Subcutaneous abdominal adipose tissue (tissue), 5 donors: ENCODE data around the gene TPMT.
"Not testable (repeated sequence)": the region's sequence is repeated elsewhere in the genome, so short reads cannot be mapped to it uniquely, and the experiment has no call there.

Source experiments
- H3K27ac ChIP-seq: one replicate; pipeline ENCODE4 v1.7.0; 2013; ENCODE audit warnings: low read depth, mild to moderate bottlenecking, inconsistent platforms, low read length, moderate library complexity
- H3K27me3 ChIP-seq, 5 donors: one replicate each; pipeline ENCODE4 v1.7.0; 2013; ENCODE audit warnings: low read length in 5 of 5, inconsistent platforms in 1 of 5; ENCODE audit not compliant: control insufficient read depth in 5 of 5, insufficient read depth in 4 of 5
- H3K36me3 ChIP-seq, 5 donors: one replicate each; pipeline ENCODE4 v1.7.0; 2013; ENCODE audit warnings: low read length in 5 of 5; ENCODE audit not compliant: control insufficient read depth in 5 of 5, insufficient read depth in 5 of 5
- H3K4me1 ChIP-seq, 5 donors: one replicate each; pipeline ENCODE4 v1.7.0; 2013; ENCODE audit warnings: low read length in 5 of 5, mild to moderate bottlenecking in 3 of 5, moderate library complexity in 1 of 5; ENCODE audit not compliant: control insufficient read depth in 5 of 5, insufficient read depth in 5 of 5
- H3K4me3 ChIP-seq, 5 donors: one replicate each; pipeline ENCODE4 v1.7.0; 2013; ENCODE audit warnings: low read length in 5 of 5, low read depth in 1 of 5
- H3K9ac ChIP-seq, 5 donors: one replicate each; pipeline ENCODE4 v1.7.0; 2013; ENCODE audit warnings: low read length in 5 of 5, mild to moderate bottlenecking in 4 of 5, moderate library complexity in 3 of 5
- H3K9me3 ChIP-seq, 5 donors: one replicate each; pipeline ENCODE4 v1.7.0; 2013; ENCODE audit warnings: low read length in 5 of 5; ENCODE audit not compliant: control insufficient read depth in 5 of 5
- donor health status: healthy.
- donor health status: healthy.
- donor health status: healthy.
- donor health status: healthy.
- donor health status: healthy.

TPMT gene

GRCh38 chr6:18179770-18180356, 25.0 kb upstream of the TPMT start:
- H3K4me3 ChIP-seq: no peak overlapping the region
- H3K9me3 ChIP-seq: no peaks in the 10 kb centered on the region
- no peaks in the 10 kb centered on the region for H3K4me1 ChIP-seq
- H3K36me3 ChIP-seq: peaks cover 0 to 6% (median 2%) of the 10 kb centered on the region in 5 donors
- H3K27me3 ChIP-seq: no peaks in the 10 kb centered on the region
- H3K9ac ChIP-seq: no peak overlapping the region
- H3K27ac ChIP-seq: no peak overlapping the region

- no peaks in the 10 kb centered on the region for H3K27me3 ChIP-seq
- no peaks in the 10 kb centered on the region for H3K4me1 ChIP-seq
- no peak overlapping the region for H3K9ac ChIP-seq
- H3K36me3 ChIP-seq: peaks cover 0 to 9% (median 6%) of the 10 kb centered on the region in 5 donors
- no peak overlapping the region for H3K4me3 ChIP-seq
- no peaks in the 10 kb centered on the region for H3K9me3 ChIP-seq
- H3K27ac ChIP-seq: no peak overlapping the region
Measured at GRCh38 chr6:18178960-18179615, 24.2 kb upstream of the TPMT start.

GRCh38 chr6:18177286-18177965, 22.5 kb upstream of the TPMT start:
- H3K27me3 ChIP-seq: no peaks in the 10 kb centered on the region
- H3K27ac ChIP-seq: no peak overlapping the region
- no peaks in the 10 kb centered on the region for H3K9me3 ChIP-seq
- H3K4me3 ChIP-seq: no peak overlapping the region
- peaks cover 0 to 10% (median 4%) of the 10 kb centered on the region in 5 donors for H3K36me3 ChIP-seq
- H3K9ac ChIP-seq: no peak overlapping the region
- H3K4me1 ChIP-seq: no peaks in the 10 kb centered on the region

- not testable (repeated sequence) for H3K9me3 ChIP-seq, H3K4me1 ChIP-seq, H3K27me3 ChIP-seq, H3K27ac ChIP-seq, H3K4me3 ChIP-seq, H3K9ac ChIP-seq
- H3K36me3 ChIP-seq: peaks cover 0 to 22% (median 9%) of the 10 kb centered on the region in 5 donors
Measured at GRCh38 chr6:18176198-18176597, 21.3 kb upstream of the TPMT start.

- peaks cover 19 to 33% (median 27%) of the 10 kb centered on the region in 5 donors for H3K36me3 ChIP-seq
Measured at GRCh38 chr6:18171871-18172270, 17.0 kb upstream of the TPMT start.

GRCh38 chr6:18168264-18168663, 13.4 kb upstream of the TPMT start:
- Histone ChIP-seq H3K9me3 (peaks cover 0 to 7% (median 5%) of the 10 kb centered on the region in 5 donors), H3K4me3 (no peak overlapping the region), H3K27ac (no peak overlapping the region), H3K4me1 (peaks cover 0 to 3% (median 0%) of the 10 kb centered on the region in 5 donors), H3K9ac (no peak overlapping the region), H3K27me3 (no peaks in the 10 kb centered on the region), H3K36me3 (peaks cover 31 to 53% (median 31%) of the 10 kb centered on the region in 5 donors)

More at GRCh38 chr6:18171871-18172270, 17.0 kb upstream of the TPMT start:
- H3K27ac ChIP-seq: no peak overlapping the region
- no peak overlapping the region for H3K4me3 ChIP-seq
- peaks cover 0 to 7% (median 5%) of the 10 kb centered on the region in 5 donors for H3K9me3 ChIP-seq
- H3K9ac ChIP-seq: no peak overlapping the region
- peaks cover 0 to 3% (median 0%) of the 10 kb centered on the region in 5 donors for H3K4me1 ChIP-seq
- no peaks in the 10 kb centered on the region for H3K27me3 ChIP-seq

- peaks cover 23 to 64% (median 43%) of the 10 kb centered on the region in 5 donors for H3K36me3 ChIP-seq
Measured at GRCh38 chr6:18166312-18167036, 11.6 kb upstream of the TPMT start.

GRCh38 chr6:18165751-18166150, 10.9 kb upstream of the TPMT start:
- Histone ChIP-seq H3K9ac (no peak overlapping the region), H3K36me3 (peaks cover 25 to 70% (median 49%) of the 10 kb centered on the region in 5 donors), H3K4me3 (no peak overlapping the region), H3K27me3 (no peaks in the 10 kb centered on the region), H3K4me1 (no peaks in the 10 kb centered on the region), H3K9me3 (peaks cover 0 to 7% (median 5%) of the 10 kb centered on the region in 5 donors), H3K27ac (no peak overlapping the region)

More at GRCh38 chr6:18166312-18167036, 11.6 kb upstream of the TPMT start:
- Histone ChIP-seq H3K27ac (no peak overlapping the region), H3K9me3 (peaks cover 0 to 7% (median 5%) of the 10 kb centered on the region in 5 donors), H3K9ac (no peak overlapping the region), H3K4me1 (no peaks in the 10 kb centered on the region), H3K27me3 (no peaks in the 10 kb centered on the region), H3K4me3 (no peak overlapping the region)

- Histone ChIP-seq H3K4me3 (no peak overlapping the region), H3K36me3 (peaks cover 17 to 52% (median 30%) of the 10 kb centered on the region in 5 donors), H3K27ac (no peak overlapping the region), H3K27me3 (no peaks in the 10 kb centered on the region), H3K9me3 (no peaks in the 10 kb centered on the region), H3K9ac (no peak overlapping the region), H3K4me1 (no peaks in the 10 kb centered on the region)
Measured at GRCh38 chr6:18162401-18162800, 7.5 kb upstream of the TPMT start.
